NK-92 treated with Interleukin-12 subunit alpha and Interleukin-12 subunit beta, amount 100 ng/mL, for 24 hours (cell line): Measurements from ENCODE around the gene MRPL37.

Source experiments
- DNase-seq: peaks from one replicate; lab custom pipeline; 2025; lab: John Stamatoyannopoulos, UW

The MRPL37 gene

GRCh38 chr1:54240741-54241335, 40.9 kb downstream of the MRPL37 start:
- DNase-seq = no peak

- no peak for DNase-seq
These were observed 41.4 kb downstream of the MRPL37 start for GRCh38 chr1:54241364-54241763.

GRCh38 chr1:54243022-54243421, 43.1 kb downstream of the MRPL37 start:
- DNase-seq = no peak

- no peak for DNase-seq
These were observed 44.7 kb downstream of the MRPL37 start for GRCh38 chr1:54244655-54245054.

- no peak for DNase-seq
These were observed 45.5 kb downstream of the MRPL37 start for GRCh38 chr1:54245501-54245900.

GRCh38 chr1:54246116-54246721, 46.3 kb downstream of the MRPL37 start:
- DNase-seq = no peak

- DNase-seq = no peak
These were observed 48.0 kb downstream of the MRPL37 start for GRCh38 chr1:54247863-54248515.

- DNase-seq = no peak
These were observed 49.0 kb downstream of the MRPL37 start for GRCh38 chr1:54248966-54249365.

GRCh38 chr1:54249819-54250435, 50.0 kb downstream of the MRPL37 start:
- no peak for DNase-seq

- no peak for DNase-seq
These were observed 50.7 kb downstream of the MRPL37 start for GRCh38 chr1:54250670-54251069.

GRCh38 chr1:54252371-54252936, 52.5 kb downstream of the MRPL37 start:
- DNase-seq = no peak

GRCh38 chr1:54253480-54253879, 53.5 kb downstream of the MRPL37 start:
- no peak for DNase-seq

GRCh38 chr1:54254055-54254454, 54.1 kb downstream of the MRPL37 start:
- DNase-seq = no peak

GRCh38 chr1:54255026-54255702, 55.2 kb downstream of the MRPL37 start:
- DNase-seq = no peak

- DNase-seq = no peak
These were observed 56.8 kb downstream of the MRPL37 start for GRCh38 chr1:54256522-54257345.

- no peak for DNase-seq
These were observed 57.3 kb downstream of the MRPL37 start for GRCh38 chr1:54257346-54257620.

GRCh38 chr1:54257876-54258275, 57.9 kb downstream of the MRPL37 start:
- no peak for DNase-seq

- DNase-seq = no peak
These were observed 59.7 kb downstream of the MRPL37 start for GRCh38 chr1:54259546-54260140.

GRCh38 chr1:54260810-54261209, 60.8 kb downstream of the MRPL37 start:
- DNase-seq = no peak

GRCh38 chr1:54262244-54262643, 62.3 kb downstream of the MRPL37 start:
- no peak for DNase-seq

GRCh38 chr1:54263601-54264226, 63.7 kb downstream of the MRPL37 start:
- DNase-seq = no peak
